HEK293T (cell line): ENCODE results near the gene AOPEP.

Experiments
- BHLHE40 ChIP-seq: fragments of 450-650 bp; IDR thresholded peaks from 2 replicates; pipeline ENCODE4 v1.6.1; 2016; ENCODE audit warnings: mild to moderate bottlenecking, moderate library complexity, borderline replicate concordance
- CTBP1 ChIP-seq: fragments of 450-650 bp; IDR thresholded peaks from 2 replicates; pipeline ENCODE4 v1.6.1; 2016; ENCODE audit warnings: borderline replicate concordance
- ELF4 ChIP-seq: fragments of 450-650 bp; IDR thresholded peaks from 2 replicates; pipeline ENCODE4 v1.6.1; 2017; ENCODE audit warnings: antibody characterized with exemption
- FOXA1 ChIP-seq: fragments of 450-650 bp; IDR thresholded peaks from 2 replicates; pipeline ENCODE4 v1.6.1; 2016; ENCODE audit warnings: mild to moderate bottlenecking
- FOXK2 ChIP-seq: fragments of 450-650 bp; IDR thresholded peaks from 2 replicates; pipeline ENCODE4 v1.6.1; 2016; ENCODE audit warnings: mild to moderate bottlenecking
- FOXM1 ChIP-seq: fragments of 450-650 bp; IDR thresholded peaks from 2 replicates; pipeline ENCODE4 v1.6.1; 2017; ENCODE audit warnings: mild to moderate bottlenecking, borderline replicate concordance
- HDGF ChIP-seq: fragments of 450-650 bp; IDR thresholded peaks from 2 replicates; pipeline ENCODE4 v1.6.1; 2017; ENCODE audit warnings: antibody characterized with exemption, borderline replicate concordance
- NFRKB ChIP-seq: fragments of 450-650 bp; IDR thresholded peaks from 2 replicates; pipeline ENCODE4 v1.6.1; 2016; ENCODE audit warnings: mild to moderate bottlenecking, moderate library complexity
- PKNOX1 ChIP-seq: fragments of 450-650 bp; IDR thresholded peaks from 2 replicates; pipeline ENCODE4 v1.6.1; 2016
- SP1 ChIP-seq: fragments of 450-650 bp; IDR thresholded peaks from 2 replicates; pipeline ENCODE4 v1.6.1; 2017
- SUZ12 ChIP-seq: fragments of 450-650 bp; IDR thresholded peaks from 2 replicates; pipeline ENCODE4 v1.6.1; 2016; ENCODE audit warnings: mild to moderate bottlenecking
- TARDBP ChIP-seq: fragments of 450-650 bp; IDR thresholded peaks from 2 replicates; pipeline ENCODE4 v1.6.1; 2016
- ZNF384 ChIP-seq: fragments of 450-650 bp; IDR thresholded peaks from 2 replicates; pipeline ENCODE4 v1.6.1; 2016

DNA sequence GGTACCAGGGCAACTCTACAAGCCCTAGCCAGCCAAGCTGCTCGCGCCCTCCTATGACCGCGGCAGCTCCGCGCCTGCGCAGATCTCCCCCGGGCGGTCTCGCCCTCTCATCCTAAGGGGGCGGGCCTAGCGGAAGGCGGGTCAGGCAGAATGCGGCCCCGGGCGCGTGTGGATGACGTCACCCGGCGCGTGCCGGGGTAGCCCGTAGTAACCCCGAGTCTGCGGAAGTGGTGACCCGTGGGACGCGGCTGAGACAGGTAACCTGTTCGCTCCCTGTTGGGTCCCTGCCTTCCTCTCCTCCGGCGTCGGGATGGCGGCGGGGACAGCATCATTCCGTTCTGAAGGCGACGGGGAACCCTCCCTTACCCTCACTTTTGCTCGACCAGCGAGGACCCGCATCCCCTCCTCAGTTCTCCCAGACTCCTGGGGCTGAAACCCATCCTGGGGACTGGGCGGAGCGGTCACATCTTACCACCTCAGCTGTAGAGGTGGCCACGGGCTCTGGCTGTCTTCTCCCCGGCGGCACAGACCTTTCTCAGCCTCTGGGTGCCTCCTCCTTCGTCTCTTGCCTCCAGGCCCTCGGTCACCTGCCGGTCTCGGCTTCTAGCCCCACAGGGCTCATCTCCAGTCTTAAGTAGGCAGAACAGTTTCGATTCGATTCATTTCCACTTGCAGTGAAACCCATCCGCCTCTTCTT, at the start of gene AOPEP:
- no peak for TF ChIP-seq BHLHE40
- no peak for TF ChIP-seq SUZ12
- TF ChIP-seq ELF4: peak; percentile 57; the same call in 1 of the 2 replicates
- no peak for TF ChIP-seq HDGF
- no peak for TF ChIP-seq CTBP1
- TF ChIP-seq FOXM1: no peak
- no peak for TF ChIP-seq FOXK2
- no peak for TF ChIP-seq TARDBP
- no peak for TF ChIP-seq SP1
- TF ChIP-seq PKNOX1: no peak
- TF ChIP-seq FOXA1: no peak
- TF ChIP-seq ZNF384: no peak
- TF ChIP-seq NFRKB: no peak
